HepG2 (cell line): ENCODE results near the gene KAT7. TPM values are rescaled to one million over a fixed set of nuclear protein-coding genes. Genes with fewer than 3 reads are reported as not detected.
A peak's percentile ranks its signal among the peaks of the same experiment; 100 is the strongest.

Source experiments
- ERF ChIP-seq: IDR thresholded peaks from 2 replicates; pipeline ENCODE4 v1.6.1; 2018; ENCODE audit warnings: missing biosample characterization, missing genetic modification reagents
- ETV6 ChIP-seq: sonication (generic); formaldehyde crosslinking; conservative IDR thresholded peaks from 2 replicates; pipeline ENCODE4 v1.4.0; 2020; ENCODE audit warnings: missing genetic modification reagents
- FOXP1 ChIP-seq, 2 experiments: fragments of 450-650 bp in 1 of 2; IDR thresholded peaks; 2 replicates each; pipeline ENCODE4 v1.6.1; 2017 to 2018; ENCODE audit warnings: antibody characterized with exemption in 1 of 2
- HDAC6 ChIP-seq: fragments of 200-600 bp; sonication (generic); IDR thresholded peaks from 2 replicates; pipeline ENCODE4 v1.7.0; 2017; ENCODE audit warnings: mild to moderate bottlenecking, antibody characterized with exemption, low read length, low read depth
- HNF1B ChIP-seq: sonication (generic); formaldehyde crosslinking; IDR thresholded peaks from 2 replicates; pipeline ENCODE4 v1.5.1; 2020; ENCODE audit warnings: mild to moderate bottlenecking, moderate library complexity, missing genetic modification reagents
- HNRNPLL ChIP-seq: fragments of 200-400 bp; formaldehyde crosslinking; IDR thresholded peaks from 2 replicates; pipeline ENCODE4 v1.6.1; 2017; ENCODE audit warnings: mild to moderate bottlenecking, low read depth, low read length; ENCODE audit not compliant: poor library complexity, severe bottlenecking
- PHF20 ChIP-seq: sonication (generic); formaldehyde crosslinking; IDR thresholded peaks from 2 replicates; pipeline ENCODE4 v1.5.0; 2020; ENCODE audit warnings: mild to moderate bottlenecking, missing genetic modification reagents
- PITX1 ChIP-seq: sonication (generic); formaldehyde crosslinking; IDR thresholded peaks from 2 replicates; pipeline ENCODE4 v1.5.1; 2020; ENCODE audit warnings: mild to moderate bottlenecking, missing genetic modification reagents
- RAD21 ChIP-seq: fragments of 450-650 bp; formaldehyde crosslinking; IDR thresholded peaks from 2 replicates; pipeline ENCODE4 v1.5.0; 2020; ENCODE audit warnings: mild to moderate bottlenecking
- SNAPC2 ChIP-seq: sonication (generic); formaldehyde crosslinking; IDR thresholded peaks from 2 replicates; pipeline ENCODE4 v1.8.1; 2022; ENCODE audit warnings: mild to moderate bottlenecking, missing genetic modification reagents
- ZBED4 ChIP-seq: sonication (generic); formaldehyde crosslinking; IDR thresholded peaks from 2 replicates; pipeline ENCODE4 v1.4.0; 2020; ENCODE audit warnings: missing genetic modification reagents, borderline replicate concordance
- ZFX ChIP-seq: sonication (generic); formaldehyde crosslinking; IDR thresholded peaks from 2 replicates; pipeline ENCODE4 v1.4.0; 2020; ENCODE audit warnings: mild to moderate bottlenecking, low read depth, missing genetic modification reagents, moderate library complexity
- ZNF546 ChIP-seq: sonication (generic); formaldehyde crosslinking; conservative IDR thresholded peaks from 2 replicates; pipeline ENCODE4 v1.8.1; 2023; ENCODE audit warnings: mild to moderate bottlenecking, missing genetic modification reagents
- ZNF589 ChIP-seq: sonication (generic); formaldehyde crosslinking; conservative IDR thresholded peaks from 2 replicates; pipeline ENCODE4 v1.8.0; 2022; ENCODE audit warnings: mild to moderate bottlenecking, moderate library complexity, missing genetic modification reagents
- ZNF687 ChIP-seq: sonication (generic); formaldehyde crosslinking; IDR thresholded peaks from 2 replicates; pipeline ENCODE4 v1.5.1; 2020; ENCODE audit warnings: mild to moderate bottlenecking, missing genetic modification reagents, moderate library complexity
- ZNF772 ChIP-seq: sonication (generic); formaldehyde crosslinking; IDR thresholded peaks from 2 replicates; pipeline ENCODE4 v1.5.0; 2020; ENCODE audit warnings: mild to moderate bottlenecking, missing genetic modification reagents
- polyA plus RNA-seq, 8 experiments: library from polyadenylated mRNA; depleted of rRNA in 3 of 8; stranded (reverse) in 7 of 8; unstranded in 1 of 8; fragments of >200 nt; fragmentation: Illumina TruSeq in 4 of 8; extraction: Trizol in 4 of 8; gene quantifications; 2 replicates each; pipeline versions ENCODE4 v1.2.1 to v1.2.3, GENCODE V29; 2011 to 2016; ENCODE audit warnings: low read depth in 4 of 8, missing spikeins in 1 of 8, mixed read lengths in 1 of 8; ENCODE audit not compliant: insufficient read depth in 1 of 8
- total RNA-seq, 5 experiments: library from RNA; depleted of rRNA; stranded (reverse); fragments of >200 nt; fragmentation: Illumina TruSeq; extraction: Trizol; gene quantifications; 2 replicates each; pipeline ENCODE4 v1.2.3, GENCODE V29; 2016; ENCODE audit warnings: low read depth in 1 of 5
- TF ChIP-seq, protein P1 (sequence below): sonication (generic); formaldehyde crosslinking; IDR thresholded peaks from 2 replicates; pipeline ENCODE4 v1.5.0; 2020; ENCODE audit warnings: mild to moderate bottlenecking, missing genetic modification reagents, moderate library complexity

Gene KAT7
- total and polyA plus RNA-seq, 2 of the 13 experiments (the other 11 are each of a cell fraction or from before 2014, with no cell fraction given), result 21.2 to 39.2 TPM

GRCh38 chr17:49880291-49881053, 92.0 kb downstream of the KAT7 start (continued):
- TF ChIP-seq ZNF687 (CRISPR knock-in tag) (peak; percentile 54), ERF (CRISPR knock-in tag) (peak; percentile 53; the same call in 1 of the 2 replicates), ZFX (CRISPR knock-in tag) (no peak), ZNF772 (CRISPR knock-in tag) (peak; percentile 81; the same call in 1 of the 2 replicates), HNRNPLL (no peak), ZBED4 (peak; percentile 68; the same call in 1 of the 2 replicates), RAD21 (CRISPR knock-in tag) (peak; percentile 99), PHF20 (CRISPR knock-in tag) (peak; percentile 41; the same call in 1 of the 2 replicates), ZNF546 (no peak), HNF1B (CRISPR knock-in tag) (peak; percentile 78), SNAPC2 (CRISPR knock-in tag) (no peak), ETV6 (0 out of 2 replicates have a peak, but pooled peaks have one; percentile 22), FOXP1 (IDR thresholded peaks at IDR 0.05) (no peak), FOXP1 (CRISPR knock-in tag; IDR thresholded peaks at IDR 0.05) (no peak), PITX1 (no peak), HDAC6 (no peak), ZNF589 (CRISPR knock-in tag) (no peak)
- TF ChIP-seq, protein P1, sequence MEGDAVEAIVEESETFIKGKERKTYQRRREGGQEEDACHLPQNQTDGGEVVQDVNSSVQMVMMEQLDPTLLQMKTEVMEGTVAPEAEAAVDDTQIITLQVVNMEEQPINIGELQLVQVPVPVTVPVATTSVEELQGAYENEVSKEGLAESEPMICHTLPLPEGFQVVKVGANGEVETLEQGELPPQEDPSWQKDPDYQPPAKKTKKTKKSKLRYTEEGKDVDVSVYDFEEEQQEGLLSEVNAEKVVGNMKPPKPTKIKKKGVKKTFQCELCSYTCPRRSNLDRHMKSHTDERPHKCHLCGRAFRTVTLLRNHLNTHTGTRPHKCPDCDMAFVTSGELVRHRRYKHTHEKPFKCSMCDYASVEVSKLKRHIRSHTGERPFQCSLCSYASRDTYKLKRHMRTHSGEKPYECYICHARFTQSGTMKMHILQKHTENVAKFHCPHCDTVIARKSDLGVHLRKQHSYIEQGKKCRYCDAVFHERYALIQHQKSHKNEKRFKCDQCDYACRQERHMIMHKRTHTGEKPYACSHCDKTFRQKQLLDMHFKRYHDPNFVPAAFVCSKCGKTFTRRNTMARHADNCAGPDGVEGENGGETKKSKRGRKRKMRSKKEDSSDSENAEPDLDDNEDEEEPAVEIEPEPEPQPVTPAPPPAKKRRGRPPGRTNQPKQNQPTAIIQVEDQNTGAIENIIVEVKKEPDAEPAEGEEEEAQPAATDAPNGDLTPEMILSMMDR (CRISPR knock-in tag), result peak; percentile 99
